ENCODE results near the gene FAM186B.

The FAM186B gene

GRCh38 chr12:49643961-49644619 lies 38.7 kb upstream of the FAM186B start:
- TF ChIP-seq CTCF (IDR thresholded peaks at IDR 0.05; ENCODE audit: low read depth, low read length, missing control alignments), result no peak
- DNase-seq (ENCODE audit: low read depth), result no peak
- in situ Hi-C loops (cut with HindIII; ENCODE audit: low sequenced_read_pairs), result loop anchor here (5.0 kb wide), 1 partner anchor 63 kb away; the partner anchor contains the start of gene FMNL3
- no peak overlapping the region for H3K4me3 ChIP-seq (ENCODE audit: low read depth, low read length)

GRCh38 chr12:49643135-49643534 lies 37.7 kb upstream of the FAM186B start:
- in situ Hi-C loops (cut with HindIII; ENCODE audit: low sequenced_read_pairs), result loop anchor here (5.0 kb wide), 1 partner anchor 64 kb away; the partner anchor contains the start of gene FMNL3
- no peak overlapping the region for H3K4me3 ChIP-seq (ENCODE audit: low read depth, low read length)
- no peak for TF ChIP-seq CTCF (IDR thresholded peaks at IDR 0.05; ENCODE audit: low read depth, low read length, missing control alignments)
- no peak for DNase-seq (ENCODE audit: low read depth)

- no peak overlapping the region for H3K4me3 ChIP-seq (ENCODE audit: low read depth, low read length)
- no peak for TF ChIP-seq CTCF (IDR thresholded peaks at IDR 0.05; ENCODE audit: low read depth, low read length, missing control alignments)
- in situ Hi-C loops (cut with HindIII; ENCODE audit: low sequenced_read_pairs), result loop anchor here (5.0 kb wide), 1 partner anchor 65 kb away; the partner anchor contains the start of gene FMNL3
- no peak for DNase-seq (ENCODE audit: low read depth)
These were observed 36.9 kb upstream of the FAM186B start for GRCh38 chr12:49642370-49642802.

- DNase-seq (ENCODE audit: low read depth), result no peak
- no peak overlapping the region for H3K4me3 ChIP-seq (ENCODE audit: low read depth, low read length)
- in situ Hi-C loops (cut with HindIII; ENCODE audit: low sequenced_read_pairs), result loop anchor here (5.0 kb wide), 1 partner anchor 65 kb away; the partner anchor contains the start of gene FMNL3
- no peak for TF ChIP-seq CTCF (IDR thresholded peaks at IDR 0.05; ENCODE audit: low read depth, low read length, missing control alignments)
These were observed 36.4 kb upstream of the FAM186B start for GRCh38 chr12:49641748-49642369.

GRCh38 chr12:49636979-49637755 lies 31.7 kb upstream of the FAM186B start:
- in situ Hi-C loops (cut with HindIII; ENCODE audit: low sequenced_read_pairs), result no loop called here
- DNase-seq (ENCODE audit: low read depth), result peak; percentile 37
- no peak overlapping the region for H3K4me3 ChIP-seq (ENCODE audit: low read depth, low read length)
- TF ChIP-seq CTCF (IDR thresholded peaks at IDR 0.05; ENCODE audit: low read depth, low read length, missing control alignments), result peak; percentile 84

- no peak for TF ChIP-seq CTCF (IDR thresholded peaks at IDR 0.05; ENCODE audit: low read depth, low read length, missing control alignments)
- no peak overlapping the region for H3K4me3 ChIP-seq (ENCODE audit: low read depth, low read length)
- in situ Hi-C loops (cut with HindIII; ENCODE audit: low sequenced_read_pairs), result no loop called here
- no peak for DNase-seq (ENCODE audit: low read depth)
These were observed 31.1 kb upstream of the FAM186B start for GRCh38 chr12:49636574-49636973.
